ENCODE results near the gene CDKN2AIP.
"Not testable (repeated sequence)": the region's sequence is repeated elsewhere in the genome, so short reads cannot be mapped to it uniquely, and the experiment has no call there.

The CDKN2AIP gene

DNA sequence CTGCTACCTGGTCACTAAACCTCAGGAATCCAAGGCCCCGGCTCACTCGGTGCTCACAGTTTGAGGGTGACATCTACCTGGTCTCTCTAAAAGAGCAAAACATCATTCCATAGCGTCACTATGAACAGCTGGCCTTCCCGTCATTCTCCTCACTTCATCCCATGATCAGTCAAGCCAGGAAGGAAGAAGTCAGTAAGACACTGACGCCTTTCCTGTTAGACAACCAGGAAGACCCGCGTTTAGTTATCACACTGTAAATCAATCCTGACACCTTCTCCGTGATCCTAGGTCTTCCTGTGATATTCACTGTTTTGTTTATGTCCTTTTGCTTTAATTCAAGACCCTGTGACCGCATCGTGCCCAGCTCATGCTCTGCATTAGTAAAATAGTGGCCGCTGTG lies 31.6 kb upstream of the CDKN2AIP start:
- no peak for DNase-seq (ENCODE audit: extremely low spot score, insufficient read length, low read depth)
- no peak for FAIRE-seq

DNA sequence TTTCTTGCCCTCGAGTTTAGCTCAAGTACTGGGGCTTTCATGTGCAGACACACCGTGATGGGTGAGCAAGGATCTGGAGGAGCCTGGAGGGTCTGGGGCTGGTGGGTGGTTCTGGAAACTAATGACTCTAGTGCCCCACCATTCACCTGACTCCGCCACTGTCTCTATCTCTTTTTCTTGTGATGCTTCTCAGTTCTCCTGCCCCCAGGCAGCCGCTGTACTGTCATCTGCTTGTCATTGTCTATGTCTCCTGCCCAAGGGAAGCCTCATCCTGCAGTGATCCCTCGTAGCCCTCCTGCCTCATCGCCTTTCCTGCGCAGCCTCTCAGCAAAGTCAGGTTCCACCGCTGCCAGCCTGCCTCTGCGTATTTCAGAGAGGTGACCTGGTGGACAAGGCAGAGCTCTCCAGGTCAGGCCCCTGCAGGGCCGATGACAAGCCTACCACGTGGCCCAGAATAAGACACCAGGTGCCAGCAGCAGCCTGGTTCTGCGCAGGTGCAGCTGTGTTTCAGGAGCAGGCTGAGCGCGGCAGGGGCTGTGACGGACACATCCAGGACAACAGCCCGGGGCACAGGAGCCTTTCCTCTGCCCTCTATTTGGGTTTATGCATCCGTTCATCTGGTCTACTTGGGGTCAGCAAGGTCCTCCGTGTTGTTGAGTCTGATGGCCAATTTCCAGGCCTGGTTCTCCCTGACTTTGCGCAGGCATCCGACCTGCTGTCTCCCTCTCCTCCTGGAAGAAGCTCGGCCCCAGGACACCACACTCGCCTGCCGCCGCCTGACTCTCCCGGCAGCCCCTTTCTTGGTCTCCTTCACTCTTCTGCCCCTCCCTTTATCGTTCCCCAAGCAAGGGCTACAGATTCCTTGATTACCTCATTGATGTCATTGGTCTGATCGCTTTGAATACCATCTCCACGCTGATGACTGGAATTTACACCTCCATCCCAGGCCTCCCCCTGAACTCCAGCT lies 30.9 kb upstream of the CDKN2AIP start:
- no peak for FAIRE-seq
- no peak for DNase-seq (ENCODE audit: extremely low spot score, insufficient read length, low read depth)

DNA sequence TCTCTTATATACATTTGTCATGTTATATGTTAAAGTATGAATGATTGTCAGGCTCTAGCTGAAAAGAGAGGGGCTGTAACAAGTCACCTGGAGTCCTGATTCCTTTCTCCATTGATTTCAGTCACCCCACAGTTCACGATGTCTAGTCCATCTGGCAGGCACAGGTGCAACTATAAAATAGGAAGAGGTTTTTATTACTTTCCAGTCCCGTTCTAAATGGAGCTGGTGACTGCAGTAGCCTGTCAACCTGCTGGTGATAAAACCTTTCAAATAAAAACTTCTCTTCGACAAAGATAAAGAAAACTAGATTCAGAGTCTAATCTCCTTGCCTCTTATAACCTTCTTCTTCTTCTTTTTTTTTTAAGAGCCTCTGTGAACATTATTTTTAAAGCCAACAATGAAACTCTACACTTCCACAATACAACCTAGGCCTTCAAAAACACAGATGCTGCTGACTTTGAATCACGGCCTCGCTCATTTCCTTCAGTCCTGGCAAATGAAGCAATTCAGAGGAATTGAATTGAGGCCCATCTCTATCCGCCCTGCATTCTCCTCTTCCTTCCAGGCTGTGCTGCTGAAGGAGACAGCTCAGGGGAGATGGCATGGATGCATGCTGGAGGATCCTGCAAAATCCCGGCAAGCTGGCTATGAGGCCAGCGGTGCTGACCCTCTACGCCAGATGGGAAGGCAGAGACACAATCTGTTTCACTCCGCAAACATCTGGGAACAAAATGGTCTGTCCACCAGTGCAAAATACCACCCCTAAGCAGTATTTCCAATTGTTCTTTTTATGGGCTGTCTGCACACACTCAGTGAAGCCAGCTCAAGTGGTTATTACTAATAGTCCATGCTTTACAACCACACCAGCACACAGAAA lies 27.3 kb upstream of the CDKN2AIP start:
- FAIRE-seq = no peak
- DNase-seq (ENCODE audit: extremely low spot score, insufficient read length, low read depth) = no peak

DNA sequence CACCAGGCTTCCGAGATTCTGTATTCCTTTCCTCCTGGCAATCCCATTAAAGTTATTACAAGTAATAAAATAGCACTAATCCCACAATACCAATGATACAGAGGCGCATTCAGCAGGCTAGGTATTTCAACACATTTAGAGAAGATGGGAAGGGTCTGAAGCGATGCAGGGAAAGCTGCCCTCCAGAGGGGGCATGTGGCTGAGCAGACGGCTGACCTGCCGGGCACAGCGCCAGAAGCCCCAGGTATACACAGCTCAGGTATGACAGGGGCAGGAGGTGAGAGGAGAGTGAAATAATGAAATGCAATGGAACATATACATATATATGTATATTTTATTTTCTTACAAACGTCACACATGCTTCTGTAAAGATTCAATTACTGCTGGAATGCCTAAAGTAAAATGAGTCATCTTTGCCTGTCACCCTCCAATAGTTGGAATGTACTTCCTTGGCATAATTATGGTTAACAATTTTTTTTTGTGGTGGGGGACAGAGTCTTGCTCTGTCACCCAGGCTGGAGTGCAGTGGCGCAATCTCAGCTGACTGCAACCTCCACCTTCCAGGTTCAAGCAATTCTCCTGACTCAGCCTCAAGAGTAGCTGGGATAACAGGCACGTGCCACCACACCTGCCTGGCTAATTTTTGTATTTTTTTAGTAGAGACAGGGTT lies 21.3 kb upstream of the CDKN2AIP start:
- DNase-seq (ENCODE audit: extremely low spot score, insufficient read length, low read depth) (no peak), FAIRE-seq (no peak)

DNA sequence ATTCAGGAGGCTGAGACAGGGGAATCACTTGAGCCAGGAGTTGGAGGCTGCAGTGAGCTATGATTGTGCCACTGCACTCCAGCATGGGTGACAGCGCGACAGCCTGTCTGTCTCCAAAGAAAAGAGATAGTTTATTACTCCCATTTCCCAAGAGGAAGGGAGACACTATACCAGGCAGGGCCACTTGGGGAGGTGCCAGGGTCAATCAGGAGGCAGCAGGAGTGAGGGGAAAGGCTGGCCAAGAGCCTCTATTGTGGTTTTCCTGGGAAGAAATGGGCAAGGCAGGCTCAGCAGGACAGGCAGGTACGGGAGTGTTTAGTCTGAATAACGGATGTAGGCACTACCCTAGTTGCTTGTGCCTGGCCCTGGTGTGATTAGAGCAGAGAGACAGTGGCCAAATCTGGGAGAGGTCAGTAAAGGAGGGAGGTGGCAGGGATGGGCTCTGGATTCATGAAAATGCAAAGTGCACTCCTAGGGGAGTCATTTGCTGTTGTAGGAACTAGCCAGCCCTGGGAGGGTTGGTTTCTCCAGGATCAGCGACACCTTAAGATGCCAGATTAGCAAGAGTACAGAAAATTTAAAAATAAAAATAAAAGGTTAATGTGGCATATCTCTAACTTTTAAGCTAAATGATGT lies 20.2 kb upstream of the CDKN2AIP start:
- no peak for DNase-seq (ENCODE audit: extremely low spot score, insufficient read length, low read depth)
- no peak for FAIRE-seq

DNA sequence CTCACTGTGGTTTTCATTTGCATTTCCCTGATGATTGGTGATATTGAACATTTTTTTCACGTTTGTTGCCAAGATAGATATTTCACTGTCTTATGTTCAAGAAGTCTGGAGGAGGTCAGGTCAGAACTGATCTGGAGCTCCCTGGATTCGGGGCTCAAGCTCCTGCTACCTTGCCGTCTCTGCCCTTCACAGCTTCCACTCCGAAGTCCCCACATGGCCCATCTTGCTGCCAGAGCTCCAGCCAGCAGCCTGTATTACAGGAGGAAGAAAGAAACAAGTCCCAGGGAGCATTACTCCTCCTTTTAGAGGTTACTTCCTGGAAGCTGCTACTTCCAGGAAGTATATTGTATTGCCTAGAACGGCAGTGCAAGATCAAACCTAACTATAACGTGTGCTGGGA lies 17.9 kb upstream of the CDKN2AIP start:
- no peak for DNase-seq (ENCODE audit: extremely low spot score, insufficient read length, low read depth)
- FAIRE-seq = no peak

DNA sequence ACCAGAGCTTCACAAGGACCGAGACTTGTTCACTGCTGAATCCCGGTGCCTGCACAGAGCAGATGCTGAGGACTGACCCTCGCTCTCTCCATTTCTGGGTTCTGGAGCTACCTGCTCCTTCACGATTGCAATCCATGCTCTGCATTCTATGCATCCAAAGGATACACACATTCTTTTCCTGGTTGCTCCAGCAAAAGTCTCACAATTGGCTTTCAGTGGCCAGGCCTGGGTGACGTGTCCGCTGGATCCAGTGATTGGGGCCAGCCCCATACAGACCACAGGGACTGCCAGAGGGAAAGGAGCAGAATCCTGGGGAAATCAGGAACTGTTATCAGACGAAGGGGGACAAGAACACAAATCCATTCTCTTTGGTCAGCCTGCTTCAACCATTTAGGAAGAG lies 14.9 kb upstream of the CDKN2AIP start:
- DNase-seq (ENCODE audit: extremely low spot score, insufficient read length, low read depth) (no peak), FAIRE-seq (no peak)

DNA sequence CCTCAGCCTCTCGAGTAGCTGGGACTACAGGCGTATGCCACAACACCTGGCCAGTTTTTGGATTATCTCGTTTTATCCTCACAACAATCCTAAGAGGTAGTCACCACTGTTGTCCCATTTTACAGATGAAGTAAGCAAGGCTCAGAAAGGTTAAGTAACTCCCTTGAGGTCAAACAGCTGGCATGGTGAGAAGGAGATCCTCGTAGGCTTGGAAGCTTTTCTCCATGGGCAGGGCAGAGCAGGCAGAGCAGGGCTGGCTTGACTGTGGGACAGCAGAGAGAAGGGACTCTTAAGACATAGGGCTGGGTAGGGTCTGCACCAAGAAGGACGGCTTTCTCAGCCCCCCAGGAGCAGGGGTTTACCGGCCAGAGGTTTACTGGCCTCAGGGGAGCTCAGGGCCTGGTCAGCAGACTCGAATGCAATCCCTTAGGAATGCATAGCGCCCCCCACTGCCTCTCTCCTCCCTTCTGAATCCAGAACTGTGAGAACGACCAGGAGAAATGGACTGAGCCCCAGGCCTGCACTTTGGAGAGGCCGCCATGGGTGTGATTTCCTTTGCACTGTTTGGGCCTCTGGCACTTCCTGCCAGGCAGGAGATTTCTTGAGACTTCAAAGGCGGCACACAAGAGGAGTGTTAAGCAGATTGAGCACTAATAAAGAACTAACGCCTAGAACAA lies 14.0 kb upstream of the CDKN2AIP start:
- DNase-seq (ENCODE audit: extremely low spot score, insufficient read length, low read depth) = no peak
- no peak for FAIRE-seq

DNA sequence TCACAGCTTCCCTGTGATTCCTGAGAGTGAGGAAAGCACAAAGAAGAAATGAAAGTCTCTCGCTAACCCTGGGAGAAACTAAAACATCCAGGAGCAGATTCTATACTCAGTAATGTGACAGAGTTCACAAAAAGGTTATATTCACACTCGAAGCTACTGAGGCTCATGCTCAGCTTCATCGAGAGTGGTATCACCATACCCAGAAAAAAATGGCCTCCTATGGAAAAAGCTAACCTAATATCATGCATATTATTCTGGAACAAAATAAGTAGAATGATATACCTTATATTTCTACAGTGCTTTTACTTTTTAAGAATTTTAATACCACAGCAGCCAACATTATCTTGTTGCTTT lies 13.5 kb upstream of the CDKN2AIP start:
- no peak for FAIRE-seq

DNA sequence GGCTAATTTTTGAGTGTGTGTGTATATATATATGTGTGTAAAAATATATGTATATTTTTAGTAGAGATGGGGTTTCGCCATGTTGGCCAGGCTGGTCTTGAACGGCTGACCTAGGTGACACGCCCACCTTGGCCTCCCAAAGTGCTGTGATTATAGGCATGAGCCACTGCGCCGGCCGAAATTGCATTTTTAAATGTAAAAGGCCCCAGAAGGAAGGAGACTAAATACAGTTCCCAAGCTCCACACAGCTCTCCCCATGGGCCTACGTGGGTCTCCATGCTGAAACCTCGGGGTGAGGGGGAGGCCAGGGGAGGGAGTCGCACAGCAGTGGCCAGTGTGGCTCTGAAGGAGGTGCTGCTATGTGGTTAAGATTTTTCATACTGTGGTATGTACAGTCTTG lies 12.8 kb upstream of the CDKN2AIP start:
- FAIRE-seq (no peak), DNase-seq (ENCODE audit: extremely low spot score, insufficient read length, low read depth) (no peak)

More for the DNA sequence above, 13.5 kb upstream of the CDKN2AIP start:
- no peak for DNase-seq (ENCODE audit: extremely low spot score, insufficient read length, low read depth)

DNA sequence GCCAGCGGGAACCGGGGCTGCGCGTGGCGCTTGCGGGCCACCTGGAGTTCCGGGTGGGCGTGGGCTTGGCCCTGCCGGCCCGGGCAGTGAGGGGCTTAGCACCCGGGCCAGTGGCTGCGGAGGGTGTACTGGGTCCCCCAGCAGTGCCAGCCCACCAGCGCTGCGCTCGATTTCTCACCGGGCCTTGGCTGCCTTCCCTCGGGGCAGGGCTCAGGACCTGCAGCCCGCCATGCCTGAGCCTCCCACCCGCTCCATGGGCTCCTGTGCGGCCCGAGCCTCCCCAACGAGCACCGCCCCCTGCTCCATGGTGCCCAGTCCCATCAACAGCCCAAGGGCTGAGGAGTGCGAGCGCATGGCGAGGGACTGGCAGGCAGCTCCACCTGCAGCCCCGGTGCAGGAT lies 11.3 kb upstream of the CDKN2AIP start:
- FAIRE-seq; DNase-seq (ENCODE audit: extremely low spot score, insufficient read length, low read depth): not testable (repeated sequence)

DNA sequence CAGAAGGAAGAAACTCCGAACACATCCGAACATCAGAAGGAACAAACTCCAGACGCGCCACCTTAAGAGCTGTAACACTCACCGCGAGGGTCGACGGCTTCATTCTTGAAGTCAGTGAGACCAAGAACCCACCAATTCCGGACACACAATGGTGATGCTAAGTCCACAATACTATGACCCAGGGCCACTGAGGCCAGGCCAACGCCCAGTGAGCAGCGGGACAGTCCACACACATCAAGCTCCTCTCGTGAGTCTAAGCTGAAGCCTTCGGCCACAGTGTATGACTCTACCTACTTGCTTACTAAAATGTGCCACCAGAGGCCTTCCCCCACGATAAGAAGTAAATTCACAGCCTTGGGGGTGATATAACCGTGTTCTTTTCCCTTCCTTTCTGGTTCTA lies 10.2 kb upstream of the CDKN2AIP start:
- no peak for DNase-seq (ENCODE audit: extremely low spot score, insufficient read length, low read depth)
- no peak for FAIRE-seq

DNA sequence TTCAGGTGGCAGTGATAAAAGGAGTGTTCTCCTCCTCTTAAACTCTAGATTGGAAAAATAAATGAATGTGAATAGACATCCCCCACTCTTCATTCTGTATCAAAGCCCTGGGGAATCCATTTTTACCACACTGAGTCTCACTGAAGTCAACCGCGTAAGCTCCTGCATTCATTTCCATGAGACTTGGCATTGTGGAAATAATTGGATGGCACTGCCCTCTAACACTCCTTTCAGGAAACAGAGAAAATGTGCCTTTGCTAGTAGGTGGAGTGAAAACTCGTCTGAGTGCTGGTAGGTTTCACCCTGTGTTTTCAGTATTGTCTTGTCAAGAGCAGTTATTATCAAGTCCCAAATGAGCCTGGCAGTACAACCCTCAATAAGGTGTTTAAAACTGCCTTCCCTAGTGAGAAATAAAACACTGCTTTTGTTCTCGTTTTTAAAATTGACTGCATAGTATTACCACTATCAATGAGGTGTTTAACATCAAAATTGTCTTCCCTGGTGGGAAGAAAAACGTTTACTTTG lies 9.7 kb upstream of the CDKN2AIP start:
- FAIRE-seq = no peak
- no peak for DNase-seq (ENCODE audit: extremely low spot score, insufficient read length, low read depth)

DNA sequence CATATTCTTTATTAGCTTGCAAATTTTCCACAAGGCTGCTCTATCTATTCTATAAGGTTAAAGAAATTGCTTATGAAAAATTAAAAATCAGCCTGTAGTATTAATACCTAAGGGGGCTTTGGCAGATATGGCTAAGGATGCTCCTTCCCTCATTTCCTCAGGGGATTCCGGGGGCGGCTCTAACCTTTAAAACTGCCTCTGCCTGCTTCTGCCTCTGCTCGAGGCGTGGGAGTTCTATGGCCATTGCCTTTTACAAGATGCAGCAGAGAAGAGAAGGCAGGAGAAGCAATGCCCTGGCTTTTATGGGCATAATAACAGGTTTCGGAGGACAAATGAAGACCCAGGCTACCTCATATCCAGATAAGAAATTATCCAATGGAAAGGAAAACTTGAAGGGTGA lies 8.6 kb upstream of the CDKN2AIP start:
- FAIRE-seq (no peak), DNase-seq (ENCODE audit: extremely low spot score, insufficient read length, low read depth) (no peak)

DNA sequence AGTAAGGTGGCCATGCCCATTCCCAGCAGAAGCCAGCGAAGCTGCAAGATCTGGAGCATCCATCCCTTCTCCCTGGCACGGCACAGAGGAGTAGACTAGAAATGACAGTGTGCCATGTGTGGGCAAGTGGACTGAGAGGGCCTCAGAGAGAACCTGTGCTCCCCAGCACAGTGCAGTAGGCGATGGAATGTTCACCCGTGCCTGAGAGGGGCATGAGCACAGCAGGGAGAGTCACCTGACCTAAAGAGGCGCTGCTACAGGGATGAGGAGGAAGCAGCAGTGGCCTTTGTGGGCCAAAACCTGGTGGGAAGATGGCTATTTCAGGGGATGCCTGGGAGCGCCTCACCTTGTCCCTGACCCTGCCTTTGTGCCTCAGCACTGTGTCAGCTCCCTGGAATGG lies 8.0 kb upstream of the CDKN2AIP start:
- FAIRE-seq = no peak
- no peak for DNase-seq (ENCODE audit: extremely low spot score, insufficient read length, low read depth)

DNA sequence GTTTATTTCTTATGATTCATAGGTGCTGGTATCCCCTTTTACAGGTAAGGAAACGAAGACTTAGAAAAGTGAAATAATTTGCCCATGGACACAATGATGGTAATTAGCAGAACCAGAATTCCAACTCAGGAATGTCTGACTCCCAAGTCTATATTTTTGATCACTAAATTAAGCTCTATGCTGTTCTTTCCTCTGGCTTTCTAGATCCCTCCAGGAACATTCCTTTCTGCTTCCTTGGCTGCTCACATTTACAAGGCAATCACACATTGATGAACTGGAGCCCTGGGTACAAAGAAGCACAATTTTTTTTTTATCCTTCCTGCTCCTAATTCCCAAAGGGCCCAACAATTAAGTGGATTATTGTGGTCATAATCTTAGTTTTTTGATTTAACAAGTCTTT lies 7.0 kb upstream of the CDKN2AIP start:
- FAIRE-seq = no peak
- no peak for DNase-seq (ENCODE audit: extremely low spot score, insufficient read length, low read depth)

DNA sequence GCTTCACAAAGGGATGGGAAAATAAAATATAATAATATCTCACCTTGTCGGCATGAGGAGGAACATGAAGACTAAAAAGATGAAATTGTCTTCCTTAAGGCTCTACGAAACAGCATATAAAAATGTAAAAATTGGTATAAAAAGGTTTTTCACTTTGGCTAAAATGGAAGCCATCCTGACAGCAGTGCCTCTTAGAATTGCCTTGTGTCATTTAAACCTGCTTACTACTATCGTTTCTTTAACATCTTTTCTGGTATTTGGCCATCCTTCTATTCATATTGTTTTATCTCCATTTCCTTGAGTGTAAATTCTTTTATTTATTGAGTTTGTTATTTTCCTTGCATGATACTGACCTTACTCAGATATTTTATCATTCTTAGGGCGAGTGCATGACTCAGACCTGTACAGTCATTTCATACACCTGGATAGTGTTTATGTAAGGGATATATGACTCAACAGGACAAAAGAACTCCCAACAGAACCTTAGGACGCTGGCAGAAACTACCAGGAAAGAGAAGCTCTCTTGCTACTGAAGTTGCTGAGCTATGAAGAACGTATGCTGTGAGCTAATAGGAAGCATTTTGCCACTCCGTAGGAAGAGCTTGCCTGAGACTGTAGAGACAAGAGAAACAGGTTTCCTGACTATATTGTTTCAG lies 5.8 kb upstream of the CDKN2AIP start:
- FAIRE-seq = no peak
- DNase-seq (ENCODE audit: extremely low spot score, insufficient read length, low read depth) = no peak

DNA sequence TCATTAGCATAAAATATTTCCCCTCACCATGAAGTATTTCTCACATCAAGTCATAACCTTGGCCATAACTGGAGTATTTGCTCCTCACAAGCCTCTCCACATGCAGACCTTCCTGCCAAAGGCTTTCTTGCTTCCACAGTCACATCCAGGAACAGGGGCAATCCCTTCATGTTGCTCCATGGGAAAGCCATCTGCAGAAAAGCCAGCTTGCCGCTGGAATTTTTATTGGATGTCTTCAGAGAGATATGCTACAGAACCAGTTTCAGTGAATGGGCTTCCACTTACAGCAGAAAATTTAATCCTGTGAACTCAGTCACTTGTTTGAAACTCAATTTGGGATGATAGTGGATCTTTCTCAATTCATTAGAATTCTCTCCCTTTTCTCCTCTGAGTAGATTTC lies 3.2 kb upstream of the CDKN2AIP start:
- no peak for DNase-seq (ENCODE audit: extremely low spot score, insufficient read length, low read depth)
- no peak for FAIRE-seq

DNA sequence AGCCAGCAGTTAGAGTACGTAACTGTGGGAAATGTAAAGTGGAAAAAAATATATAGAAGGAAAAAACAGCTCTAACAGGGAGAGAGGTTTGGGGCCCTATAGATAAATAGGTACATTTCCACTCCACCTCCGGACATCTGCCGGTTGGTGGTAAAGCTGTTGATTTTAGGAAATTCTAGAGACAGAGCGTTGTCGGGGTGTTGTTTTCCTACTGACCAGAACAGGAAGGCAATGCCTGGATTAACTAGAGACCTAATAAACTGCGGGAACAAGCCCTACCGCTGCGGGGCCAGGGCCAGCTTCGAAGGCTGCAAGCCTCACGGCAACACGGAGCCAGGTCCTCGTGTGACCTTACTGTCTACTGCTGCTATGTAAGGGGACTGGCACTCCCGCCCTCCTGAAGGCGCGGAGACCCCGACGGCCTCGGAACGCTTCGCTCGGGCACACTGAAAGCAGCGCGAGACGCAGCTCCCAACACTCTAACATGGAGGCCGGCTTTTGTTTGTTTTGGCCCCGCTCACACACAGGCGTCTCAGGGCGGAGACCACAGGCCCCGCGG lies 702 bp upstream of the CDKN2AIP start:
- FAIRE-seq = no peak
- no peak for DNase-seq (ENCODE audit: extremely low spot score, insufficient read length, low read depth)
